Measurements from ENCODE around the gene RAB8B.

DNA sequence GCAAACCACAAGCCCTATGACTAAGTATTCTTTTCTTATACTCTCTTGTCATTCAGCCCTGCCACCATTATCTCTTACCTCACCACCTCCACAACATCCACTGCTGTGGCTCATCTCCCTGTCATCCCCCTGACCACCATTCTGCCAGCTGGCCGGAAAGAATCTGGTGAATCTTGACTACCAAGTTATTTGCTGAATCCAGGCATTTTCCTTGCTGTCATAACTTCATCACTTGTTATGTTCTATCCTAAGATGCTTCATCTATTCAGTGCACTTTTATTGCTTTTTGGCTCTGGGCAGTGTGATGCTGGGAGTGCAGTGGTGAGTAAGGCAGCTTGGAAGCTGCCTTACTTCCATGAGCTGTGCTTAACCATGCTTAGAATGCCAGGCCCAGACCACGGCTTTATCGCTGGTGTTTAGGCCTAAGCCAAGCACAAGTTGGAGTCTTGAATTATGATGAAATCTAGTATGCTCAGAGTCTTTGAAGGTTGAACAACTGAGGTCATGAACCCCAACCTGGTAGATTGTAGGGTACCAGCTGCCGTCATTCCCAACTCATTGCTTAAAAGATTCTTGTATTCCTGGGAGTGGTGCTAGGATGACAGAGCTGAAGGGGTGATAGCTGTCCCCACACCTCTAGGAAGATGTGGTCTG is 61.0 kb downstream of the RAB8B start:
- no peak for TF ChIP-seq POLR2A (IDR thresholded peaks at IDR 0.05; ENCODE audit: low read length)
- no peak for TF ChIP-seq GATA1 (IDR thresholded peaks at IDR 0.05; ENCODE audit: low read depth, low read length)
